IgD-negative memory B cell (primary cell): ENCODE measurements around the gene PCIF1. TPM values are rescaled to one million over a fixed set of nuclear protein-coding genes. Genes with fewer than 3 reads are reported as not detected.
"Not testable (repeated sequence)": the region's sequence is repeated elsewhere in the genome, so short reads cannot be mapped to it uniquely, and the experiment has no call there.

ENCODE experiments used
- H3K27ac Mint-ChIP-seq, 3 donors: one replicate each; pipeline ENCODE4 v1.8.0; 2020 to 2022; ENCODE audit warnings: mild to moderate bottlenecking in 3 of 3, mixed read lengths in 3 of 3, moderate library complexity in 1 of 3
- H3K27me3 Mint-ChIP-seq: one replicate; pipeline ENCODE4 v1.8.0; 2021; ENCODE audit warnings: mixed read lengths
- H3K36me3 Mint-ChIP-seq: one replicate; pipeline ENCODE4 v1.8.0; 2020; ENCODE audit warnings: mild to moderate bottlenecking, mixed read lengths
- H3K4me1 Mint-ChIP-seq, 3 donors: one replicate each; pipeline ENCODE4 v1.8.0; 2020 to 2022; ENCODE audit warnings: mixed read lengths in 3 of 3, mild to moderate bottlenecking in 1 of 3
- H3K4me3 Mint-ChIP-seq, 4 donors: one replicate each; pipeline ENCODE4 v1.8.0; 2020 to 2022; ENCODE audit warnings: mild to moderate bottlenecking in 4 of 4, mixed read lengths in 4 of 4, moderate library complexity in 3 of 4
- H3K9me3 Mint-ChIP-seq, 3 donors: one replicate each; pipeline ENCODE4 v1.8.0; 2020 to 2021; ENCODE audit warnings: mixed read lengths in 3 of 3, mild to moderate bottlenecking in 1 of 3
- polyA plus RNA-seq: library from polyadenylated mRNA; unstranded; fragments of 300-500 nt; fragmentation: Illumina TruSeq; gene quantifications from one replicate; pipeline ENCODE4 v1.2.3, GENCODE V29; 2021

PCIF1 gene
- polyA plus RNA-seq, 1 donor from 2014 or later = 98.9 TPM

DNA sequence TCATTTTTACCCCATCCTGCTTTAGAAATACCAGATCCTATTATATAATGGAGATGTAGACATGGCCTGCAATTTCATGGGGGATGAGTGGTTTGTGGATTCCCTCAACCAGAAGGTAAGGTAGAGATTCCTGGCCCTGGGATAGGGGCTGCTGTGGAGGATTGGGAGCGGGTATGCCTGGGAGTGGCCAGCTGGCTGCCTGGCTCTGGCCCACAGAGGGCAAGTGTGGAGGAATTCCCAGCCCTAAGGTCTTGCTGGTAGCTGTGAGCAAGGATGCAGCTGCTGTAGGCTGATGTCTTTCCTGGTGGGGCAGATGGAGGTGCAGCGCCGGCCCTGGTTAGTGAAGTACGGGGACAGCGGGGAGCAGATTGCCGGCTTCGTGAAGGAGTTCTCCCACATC lies 36.8 kb upstream of the PCIF1 start:
- H3K4me1 Mint-ChIP-seq = peaks cover 10 to 18% (median 15%) of the 10 kb centered on the region in 3 donors
- no peak overlapping the region for H3K4me3 Mint-ChIP-seq
- H3K27ac Mint-ChIP-seq = no peak overlapping the region
- H3K36me3 Mint-ChIP-seq = no peaks in the 10 kb centered on the region
- no peaks in the 10 kb centered on the region for H3K9me3 Mint-ChIP-seq
- no peaks in the 10 kb centered on the region for H3K27me3 Mint-ChIP-seq

DNA sequence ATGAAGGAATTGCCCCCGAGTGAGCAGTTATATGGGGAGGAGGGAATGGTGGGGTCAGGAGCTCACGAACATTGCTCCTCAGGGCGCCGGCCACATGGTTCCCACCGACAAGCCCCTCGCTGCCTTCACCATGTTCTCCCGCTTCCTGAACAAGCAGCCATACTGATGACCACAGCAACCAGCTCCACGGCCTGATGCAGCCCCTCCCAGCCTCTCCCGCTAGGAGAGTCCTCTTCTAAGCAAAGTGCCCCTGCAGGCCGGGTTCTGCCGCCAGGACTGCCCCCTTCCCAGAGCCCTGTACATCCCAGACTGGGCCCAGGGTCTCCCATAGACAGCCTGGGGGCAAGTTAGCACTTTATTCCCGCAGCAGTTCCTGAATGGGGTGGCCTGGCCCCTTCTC lies 36.2 kb upstream of the PCIF1 start:
- Mint-ChIP-seq H3K4me3 (no peak overlapping the region), H3K9me3 (no peaks in the 10 kb centered on the region), H3K4me1 (peaks cover 9 to 14% (median 12%) of the 10 kb centered on the region in 3 donors), H3K36me3 (no peaks in the 10 kb centered on the region), H3K27me3 (no peaks in the 10 kb centered on the region), H3K27ac (no peak overlapping the region)

DNA sequence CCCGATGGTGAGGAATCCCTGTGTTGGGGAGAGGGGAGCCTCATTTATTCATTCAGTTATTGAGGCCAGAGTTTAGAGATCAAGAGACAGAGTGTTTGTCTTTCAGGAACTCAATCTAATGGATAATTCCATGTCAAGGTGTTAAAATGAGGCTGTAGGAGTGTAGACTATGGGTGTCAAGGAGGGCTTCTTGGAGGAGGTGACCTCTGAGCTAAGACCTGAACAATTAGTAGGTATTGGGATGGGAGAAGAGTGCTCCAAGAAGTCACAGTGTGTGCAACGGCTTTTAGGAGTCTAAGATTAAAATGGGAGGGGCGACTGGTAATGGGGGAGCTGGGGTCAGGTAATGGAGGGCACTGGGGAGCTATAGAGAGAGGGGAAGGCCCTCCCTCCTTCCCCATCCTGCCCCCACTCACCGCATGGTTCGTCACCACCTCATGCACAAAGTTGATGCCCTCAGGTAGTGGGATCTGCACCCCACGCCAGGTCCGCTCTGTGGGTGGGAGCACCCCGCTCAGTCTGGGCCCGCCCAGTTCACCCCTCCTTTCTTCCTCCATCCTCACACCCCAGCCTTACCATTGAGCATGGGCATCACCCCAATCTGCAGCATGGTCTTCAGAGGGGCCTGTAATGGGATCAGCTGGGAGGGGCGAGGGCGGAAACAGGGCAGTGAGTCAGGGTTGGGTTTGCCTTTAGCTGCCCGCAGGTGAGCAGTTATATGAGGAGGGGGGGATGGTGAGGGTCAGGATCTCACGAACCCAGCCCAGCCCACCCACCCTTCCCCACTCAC lies 35.2 kb upstream of the PCIF1 start:
- H3K27me3 Mint-ChIP-seq = no peaks in the 10 kb centered on the region
- H3K36me3 Mint-ChIP-seq = no peaks in the 10 kb centered on the region
- H3K9me3 Mint-ChIP-seq = no peaks in the 10 kb centered on the region
- no peak overlapping the region for H3K4me3 Mint-ChIP-seq
- no peak overlapping the region for H3K27ac Mint-ChIP-seq
- peaks cover 10 to 12% (median 11%) of the 10 kb centered on the region in 3 donors for H3K4me1 Mint-ChIP-seq

DNA sequence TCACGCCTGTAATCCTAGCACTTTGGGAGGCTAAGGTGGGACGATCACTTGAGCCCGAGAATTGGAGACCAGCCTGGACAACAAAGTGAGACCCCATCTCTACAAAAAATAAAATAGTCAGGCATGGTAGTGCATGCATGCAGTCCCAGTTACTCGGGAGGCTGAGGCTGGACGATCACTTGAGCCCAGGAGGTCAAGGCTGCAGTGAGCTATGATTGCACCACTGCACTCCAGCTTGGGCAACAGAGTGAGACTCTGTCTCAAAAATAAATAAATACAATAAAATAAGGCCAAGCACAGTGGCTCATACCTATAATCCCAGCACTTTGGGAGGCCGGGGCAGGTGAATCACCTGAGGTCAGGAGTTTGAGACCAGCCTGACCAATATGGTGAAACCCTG lies 33.2 kb upstream of the PCIF1 start:
- peaks cover 10 to 12% (median 11%) of the 10 kb centered on the region in 3 donors for H3K4me1 Mint-ChIP-seq
- not testable (repeated sequence) for H3K9me3 Mint-ChIP-seq, H3K4me3 Mint-ChIP-seq, H3K27ac Mint-ChIP-seq, H3K36me3 Mint-ChIP-seq, H3K27me3 Mint-ChIP-seq

DNA sequence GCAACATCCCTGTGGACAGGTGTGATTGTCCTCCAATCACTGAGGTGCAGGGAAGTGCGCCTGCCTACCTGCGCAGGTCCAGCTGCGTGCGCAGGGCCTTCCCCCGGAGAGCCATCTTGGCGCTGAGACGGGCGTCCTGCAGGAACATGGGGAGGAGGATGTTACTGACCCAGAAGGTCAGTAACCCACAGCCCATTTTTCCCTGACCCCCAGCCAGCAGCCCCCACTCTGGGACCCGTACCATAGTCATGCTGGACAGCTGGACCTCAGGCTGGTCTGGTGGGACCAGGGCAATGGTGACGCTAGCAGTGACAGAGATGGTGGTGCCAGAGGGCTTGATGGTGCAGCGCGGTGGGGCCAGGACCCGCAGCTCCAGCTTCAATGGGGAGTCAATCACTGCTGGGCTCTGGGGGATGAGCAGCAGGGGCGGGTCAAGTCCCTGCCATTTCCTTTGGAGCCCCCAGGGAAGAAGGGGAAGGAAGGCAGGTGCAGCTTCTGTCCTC lies 32.2 kb upstream of the PCIF1 start:
- H3K27ac Mint-ChIP-seq = peak overlapping the region in 1 of 3 donors; percentile 59
- H3K4me3 Mint-ChIP-seq = peak overlapping the region in 1 of 4 donors; percentile 67
- H3K36me3 Mint-ChIP-seq = no peaks in the 10 kb centered on the region
- H3K4me1 Mint-ChIP-seq = peaks cover 10 to 12% (median 12%) of the 10 kb centered on the region in 3 donors
- H3K9me3 Mint-ChIP-seq = no peaks in the 10 kb centered on the region
- no peaks in the 10 kb centered on the region for H3K27me3 Mint-ChIP-seq

DNA sequence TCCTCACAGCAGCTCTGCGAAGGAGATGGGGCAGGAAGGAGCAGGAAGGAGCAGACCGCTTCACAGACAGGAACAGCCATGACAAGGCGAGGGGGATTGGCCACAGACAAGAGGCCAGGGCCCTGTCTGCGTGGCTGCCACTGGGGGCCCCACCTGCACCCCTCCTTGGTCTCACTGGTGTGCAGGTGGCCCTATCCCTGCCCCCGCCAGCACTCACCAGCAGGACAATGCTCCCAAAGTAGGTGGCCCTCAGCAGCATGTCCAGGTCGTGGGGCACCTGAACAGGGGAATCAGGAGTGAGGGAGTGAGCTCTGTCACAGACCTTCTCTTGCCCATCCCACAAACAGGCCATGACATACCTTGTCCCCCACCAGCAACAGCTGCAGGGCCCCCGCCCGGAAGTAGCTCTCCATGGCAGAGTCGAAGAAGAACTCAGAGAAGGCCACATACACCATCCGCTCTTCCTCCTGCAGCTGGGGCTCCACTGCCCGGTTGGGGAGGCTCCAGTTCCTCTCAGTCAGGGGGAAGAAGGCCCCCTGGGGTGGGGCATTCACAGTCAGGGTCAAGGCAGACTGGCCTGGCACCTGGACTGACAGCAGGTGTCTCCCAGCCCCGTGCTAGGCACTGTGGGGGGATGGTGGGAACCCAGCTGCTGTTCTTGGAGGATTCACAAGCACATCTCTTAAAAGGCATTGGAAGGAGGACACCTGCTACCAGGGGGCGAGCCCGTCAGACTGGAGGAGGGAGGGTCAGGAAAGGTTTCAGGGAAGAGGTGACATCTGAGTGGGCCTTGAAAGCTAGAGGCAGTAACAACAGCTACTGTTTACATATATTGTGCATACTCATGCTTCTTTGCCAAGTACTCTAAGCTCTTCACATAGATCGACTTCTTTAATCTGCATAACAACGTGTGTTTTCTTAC lies 29.6 kb upstream of the PCIF1 start:
- H3K27ac Mint-ChIP-seq = peak overlapping the region in 1 of 3 donors; percentile 74
- H3K9me3 Mint-ChIP-seq = no peaks in the 10 kb centered on the region
- peaks cover 10 to 17% (median 12%) of the 10 kb centered on the region in 3 donors for H3K4me1 Mint-ChIP-seq
- H3K36me3 Mint-ChIP-seq = peaks cover 5% of the 10 kb centered on the region
- peak overlapping the region in 1 of 4 donors; percentile 75 for H3K4me3 Mint-ChIP-seq
- no peaks in the 10 kb centered on the region for H3K27me3 Mint-ChIP-seq

DNA sequence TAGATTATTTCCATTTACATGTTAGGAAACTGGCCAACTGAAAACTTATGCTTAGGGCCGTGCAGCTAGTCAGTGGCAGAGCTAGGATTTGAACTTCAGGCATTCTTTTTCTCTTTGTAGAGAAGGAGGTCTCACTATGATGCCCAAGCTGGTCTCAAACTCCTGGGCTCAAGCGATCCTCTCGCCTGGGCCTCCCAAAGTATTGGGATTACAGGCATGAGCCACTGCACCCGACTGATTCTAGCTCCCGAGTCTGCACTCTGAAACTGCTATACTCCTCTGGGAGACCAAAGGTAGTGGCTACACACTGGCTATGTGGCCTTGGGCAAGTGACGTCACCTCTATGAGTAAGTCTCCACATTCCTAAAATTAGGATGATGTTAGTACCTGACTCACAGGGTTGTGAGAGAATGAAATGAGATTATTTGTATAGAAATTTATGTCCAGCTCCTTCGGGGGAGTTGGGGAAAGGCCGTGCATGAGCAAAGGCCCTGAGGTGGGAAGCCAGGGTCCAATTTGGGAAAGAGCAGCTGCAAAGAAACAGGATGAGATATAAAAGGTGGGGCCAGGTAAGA lies 28.9 kb upstream of the PCIF1 start:
- Mint-ChIP-seq H3K27me3 (no peaks in the 10 kb centered on the region), H3K27ac (no peak overlapping the region), H3K36me3 (peaks cover 5% of the 10 kb centered on the region), H3K4me1 (peaks cover 11 to 18% (median 12%) of the 10 kb centered on the region in 3 donors), H3K4me3 (no peak overlapping the region), H3K9me3 (no peaks in the 10 kb centered on the region)

DNA sequence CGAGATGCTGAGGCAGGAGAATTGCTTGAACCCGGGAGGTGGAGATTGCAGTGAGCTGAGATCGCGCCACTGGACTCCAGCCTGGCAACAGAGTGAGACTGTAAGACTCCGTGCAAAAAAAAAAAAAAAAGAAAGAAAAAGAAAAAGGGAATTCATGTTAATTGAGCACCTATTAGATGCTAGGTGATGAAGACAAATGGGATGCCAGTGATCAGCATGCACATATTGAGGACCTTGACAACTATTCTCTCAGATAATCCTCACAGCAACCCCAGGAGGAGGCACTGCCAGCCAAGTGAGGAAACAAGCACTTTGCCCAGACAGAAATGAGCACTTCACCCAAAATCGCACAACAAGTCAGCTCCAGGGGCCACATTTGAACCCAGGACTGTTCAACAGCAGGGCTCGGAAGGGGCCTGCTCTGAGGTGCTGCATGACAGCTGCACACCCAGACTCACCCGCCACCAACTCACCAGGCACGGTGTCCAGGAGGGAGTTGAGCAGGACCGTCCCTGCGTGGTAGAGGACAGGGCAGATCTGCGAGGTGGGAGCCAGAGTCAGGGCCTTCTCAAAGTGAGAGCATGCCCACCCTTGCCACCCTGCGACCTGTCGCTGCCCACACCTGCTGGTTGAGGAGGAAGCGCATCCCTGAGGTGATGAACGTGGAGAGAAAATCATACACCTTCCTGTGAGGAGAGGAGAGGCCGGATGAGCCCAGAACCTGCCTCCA lies 27.1 kb upstream of the PCIF1 start:
- peaks cover 11 to 20% (median 14%) of the 10 kb centered on the region in 3 donors for H3K4me1 Mint-ChIP-seq
- peaks cover 2% of the 10 kb centered on the region for H3K27me3 Mint-ChIP-seq
- no peak overlapping the region for H3K27ac Mint-ChIP-seq
- peaks cover 5% of the 10 kb centered on the region for H3K36me3 Mint-ChIP-seq
- H3K9me3 Mint-ChIP-seq = peaks cover 0 to 1% (median 0%) of the 10 kb centered on the region in 3 donors
- peak overlapping the region in 1 of 4 donors; percentile 47 for H3K4me3 Mint-ChIP-seq

DNA sequence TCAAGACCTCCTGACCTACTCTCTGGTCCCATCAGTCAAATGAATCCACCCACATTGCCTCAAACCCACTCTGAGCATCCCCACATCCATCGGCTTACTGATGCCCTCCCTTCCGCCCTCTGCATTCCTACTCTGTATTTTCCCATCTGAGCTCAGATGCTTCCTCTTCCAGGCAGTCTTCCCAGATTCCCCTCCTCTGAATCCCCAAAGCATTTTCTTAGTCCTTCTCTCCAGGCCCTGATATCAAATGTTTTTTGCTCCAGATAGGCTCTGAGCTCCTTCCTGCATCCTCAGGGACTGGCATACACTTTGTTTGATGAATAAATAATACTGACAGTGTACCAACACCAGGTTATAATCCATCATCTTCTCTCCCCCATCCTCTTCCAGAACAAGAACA lies 26.4 kb upstream of the PCIF1 start:
- Mint-ChIP-seq H3K4me3 (no peak overlapping the region), H3K27me3 (peaks cover 3% of the 10 kb centered on the region), H3K4me1 (peaks cover 5 to 16% (median 11%) of the 10 kb centered on the region in 3 donors), H3K27ac (peak overlapping the region in 2 of 3 donors; percentile 46 to 62), H3K9me3 (peaks cover 0 to 1% (median 0%) of the 10 kb centered on the region in 3 donors), H3K36me3 (peaks cover 5% of the 10 kb centered on the region)

DNA sequence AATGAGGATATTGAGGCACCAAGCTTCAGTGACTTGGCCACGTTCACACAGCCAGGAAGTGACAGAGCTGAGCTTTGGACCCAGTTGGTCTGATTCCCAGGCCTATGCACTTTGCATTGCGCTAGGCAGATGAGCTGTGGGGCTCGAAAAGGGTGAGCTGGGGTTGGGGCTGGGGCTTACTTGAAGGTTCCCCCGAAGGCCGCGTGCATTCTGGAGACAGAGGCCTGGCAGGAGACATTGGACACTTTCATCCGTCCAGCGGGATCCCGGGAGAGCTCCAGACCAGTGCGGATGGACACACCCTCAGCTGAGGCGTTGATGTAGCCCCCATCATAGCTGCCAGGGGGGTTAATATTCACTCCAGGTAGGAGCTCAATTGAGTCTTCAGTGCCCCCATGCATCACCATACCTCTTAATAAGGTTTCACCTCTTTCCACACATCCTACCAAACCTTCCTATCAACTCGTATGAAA lies 25.1 kb upstream of the PCIF1 start:
- peaks cover 4% of the 10 kb centered on the region for H3K27me3 Mint-ChIP-seq
- peaks cover 0 to 1% (median 0%) of the 10 kb centered on the region in 3 donors for H3K9me3 Mint-ChIP-seq
- peaks cover 0 to 14% (median 11%) of the 10 kb centered on the region in 3 donors for H3K4me1 Mint-ChIP-seq
- no peak overlapping the region for H3K4me3 Mint-ChIP-seq
- H3K36me3 Mint-ChIP-seq = peaks cover 5% of the 10 kb centered on the region
- no peak overlapping the region for H3K27ac Mint-ChIP-seq

DNA sequence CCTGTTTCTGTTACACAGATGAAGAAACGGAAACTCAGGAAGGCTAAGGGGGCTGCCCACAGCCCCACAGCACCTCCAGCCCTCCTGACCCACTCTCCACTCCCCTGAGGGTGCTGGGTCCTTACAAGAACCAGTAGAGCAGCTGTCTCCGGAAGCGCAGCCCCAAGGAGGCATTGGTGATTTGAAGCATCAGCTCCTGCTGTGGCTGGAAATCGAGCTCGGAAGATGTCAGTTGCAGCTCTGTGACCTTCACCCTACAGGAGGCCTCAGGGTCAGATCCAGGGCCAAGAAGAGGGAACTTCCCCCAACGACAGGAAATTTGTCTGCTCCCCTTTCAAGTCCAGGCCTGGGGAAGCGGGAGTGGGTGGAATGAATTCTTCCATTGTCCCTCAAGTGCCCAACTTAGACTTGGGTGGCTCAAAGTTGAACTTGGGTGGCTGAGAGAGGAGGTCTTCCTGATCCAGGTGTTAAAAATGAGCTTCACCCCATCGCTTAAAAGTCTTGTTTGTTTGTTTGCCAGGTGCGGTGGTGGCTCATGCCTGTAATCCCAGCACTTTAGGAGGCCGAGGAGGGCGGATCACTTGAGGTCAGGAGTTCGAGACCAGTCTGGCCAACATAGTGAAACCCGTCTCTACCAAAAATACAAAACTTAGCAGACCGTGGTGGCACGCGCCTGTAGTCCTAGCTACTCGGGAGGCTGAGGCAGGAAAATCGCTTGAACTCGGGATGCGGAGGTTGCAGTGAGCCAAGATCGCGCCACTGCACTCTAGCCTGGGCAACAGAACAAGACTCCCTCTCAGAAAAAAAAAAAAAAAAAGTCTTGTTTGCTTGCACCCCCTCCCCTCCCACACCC lies 24.4 kb upstream of the PCIF1 start:
- Mint-ChIP-seq H3K36me3 (peaks cover 5% of the 10 kb centered on the region), H3K27ac (peak overlapping the region in 1 of 3 donors; percentile 65), H3K27me3 (peaks cover 4% of the 10 kb centered on the region), H3K9me3 (peaks cover 0 to 1% (median 0%) of the 10 kb centered on the region in 3 donors), H3K4me1 (peaks cover 0 to 14% (median 11%) of the 10 kb centered on the region in 3 donors), H3K4me3 (peak overlapping the region; percentile 73 to 97 (median 92))

DNA sequence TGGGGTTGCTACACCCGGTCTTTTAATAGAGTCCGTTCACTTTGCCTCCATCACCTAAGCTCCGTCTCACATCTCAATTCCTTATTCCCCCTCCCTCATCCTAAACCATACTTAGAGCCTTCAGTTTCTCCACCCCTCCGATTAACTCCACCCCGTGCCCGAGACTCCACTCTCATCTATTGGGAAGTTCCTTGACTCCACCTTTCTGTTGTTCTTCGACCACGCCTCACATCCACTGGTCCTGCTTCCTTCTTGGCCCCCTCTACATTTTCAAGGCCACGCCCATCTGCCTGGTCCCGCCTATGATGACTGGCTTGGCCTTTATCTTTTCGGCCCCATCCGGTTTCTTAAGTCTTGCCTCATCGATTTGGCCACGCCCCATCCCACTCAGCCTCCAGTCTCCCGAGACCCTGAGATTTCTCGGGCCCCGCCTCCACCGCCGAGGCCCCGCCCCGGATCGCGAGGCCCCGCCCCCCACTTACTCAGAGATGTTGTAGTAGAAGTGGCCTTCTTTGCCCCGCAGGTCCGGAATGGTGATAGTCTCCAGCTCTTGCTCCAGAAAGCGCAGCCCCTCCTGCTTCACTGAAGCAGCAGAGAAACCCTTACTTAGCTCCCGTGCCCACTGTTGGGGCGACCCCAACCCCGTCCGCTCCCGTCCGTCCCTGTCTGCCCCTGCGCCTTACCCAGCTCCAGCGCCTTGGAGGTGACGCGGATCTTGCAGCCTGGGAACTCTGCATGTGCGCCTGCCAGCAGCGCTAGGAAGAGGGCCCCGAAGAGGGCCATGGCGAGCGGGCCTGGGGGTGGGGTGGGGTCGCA lies 23.6 kb upstream of the PCIF1 start:
- peaks cover 0 to 1% (median 0%) of the 10 kb centered on the region in 3 donors for H3K9me3 Mint-ChIP-seq
- peak overlapping the region; percentile 1 to 65 (median 46) for H3K27ac Mint-ChIP-seq
- peaks cover 0 to 14% (median 11%) of the 10 kb centered on the region in 3 donors for H3K4me1 Mint-ChIP-seq
- peaks cover 4% of the 10 kb centered on the region for H3K27me3 Mint-ChIP-seq
- peaks cover 5% of the 10 kb centered on the region for H3K36me3 Mint-ChIP-seq
- peak overlapping the region; percentile 73 to 97 (median 92) for H3K4me3 Mint-ChIP-seq
